DOHH2 (cell line): Measurements from ENCODE around the gene METTL24.

Experiments
- H3F3A ChIP-seq: fragments of 200-600 bp; sonication (generic), shearing (Covaris generic); 2 replicates; pipeline ENCODE4 v1.6.0; 2016; ENCODE audit warnings: antibody characterized with exemption, mild to moderate bottlenecking; ENCODE audit not compliant: control insufficient read depth, insufficient read depth
- H3K27ac ChIP-seq: fragments of 200-600 bp; sonication (generic); 2 replicates; pipeline ENCODE4 v1.5.1; 2014; ENCODE audit warnings: low read depth, mild to moderate bottlenecking, low read length, moderate library complexity
- H3K27me3 ChIP-seq: fragments of 200-600 bp; sonication (generic); 2 replicates; pipeline ENCODE4 v1.6.1; 2014; ENCODE audit warnings: mild to moderate bottlenecking, low read length, mixed read lengths; ENCODE audit not compliant: control insufficient read depth
- H3K36me3 ChIP-seq: fragments of 200-600 bp; sonication (generic); 2 replicates; pipeline ENCODE4 v1.6.1; 2014; ENCODE audit warnings: mild to moderate bottlenecking, low read length, moderate library complexity, mixed read lengths; ENCODE audit not compliant: control insufficient read depth
- H3K4me1 ChIP-seq: fragments of 200-600 bp; sonication (generic); 2 replicates; pipeline ENCODE4 v1.6.1; 2014; ENCODE audit warnings: mild to moderate bottlenecking, low read length, mixed read lengths; ENCODE audit not compliant: control insufficient read depth
- H3K4me2 ChIP-seq: fragments of 200-600 bp; sonication (generic); 2 replicates; pipeline ENCODE4 v1.6.0; 2014; ENCODE audit warnings: mild to moderate bottlenecking, low read length, moderate library complexity
- H3K4me3 ChIP-seq: fragments of 200-600 bp; sonication (generic); 2 replicates; pipeline ENCODE4 v1.5.1; 2014; ENCODE audit warnings: mild to moderate bottlenecking, low read length, mixed read lengths
- H3K79me2 ChIP-seq: fragments of 200-600 bp; sonication (generic); 2 replicates; pipeline ENCODE4 v1.6.1; 2014; ENCODE audit warnings: mild to moderate bottlenecking, low read length, mixed read lengths; ENCODE audit not compliant: control insufficient read depth
- H3K9me2 ChIP-seq: fragments of 200-600 bp; sonication (generic); replicated peaks from 2 replicates; pipeline ENCODE4 v1.6.1; 2014; ENCODE audit warnings: mild to moderate bottlenecking, low read length, mixed read lengths; ENCODE audit not compliant: control insufficient read depth
- H3K9me3 ChIP-seq: fragments of 200-600 bp; sonication (generic); 2 replicates; pipeline ENCODE4 v1.6.1; 2014; ENCODE audit warnings: antibody characterized with exemption, low read length, mixed read lengths; ENCODE audit not compliant: control insufficient read depth, insufficient read depth
- H4K20me1 ChIP-seq: fragments of 200-600 bp; sonication (generic); 2 replicates; pipeline ENCODE4 v1.6.0; 2014; ENCODE audit warnings: low read depth, mild to moderate bottlenecking, antibody characterized with exemption, low read length, moderate library complexity; ENCODE audit not compliant: control insufficient read depth, insufficient read depth
- EZH2phosphoT487 ChIP-seq: fragments of 200-600 bp; sonication (generic); IDR thresholded peaks from 2 replicates; pipeline ENCODE4 v1.6.1; 2017; ENCODE audit warnings: borderline replicate concordance, mild to moderate bottlenecking, antibody characterized with exemption, low read length, moderate library complexity, mixed read lengths
- TF ChIP-seq, protein P1 (sequence below): fragments of 200-600 bp; sonication (generic); IDR thresholded peaks from one replicate; pipeline ENCODE4 v1.5.1; 2014; ENCODE audit warnings: antibody characterized with exemption, mild to moderate bottlenecking, low read depth, low read length; ENCODE audit not compliant: poor library complexity, severe bottlenecking

The METTL24 gene

GRCh38 chr6:110359556-110359955, 1.4 kb upstream of the METTL24 start:
- Histone ChIP-seq H3K79me2 (no peaks in the 10 kb centered on the region), H3K9me2 (no peaks in the 10 kb centered on the region), H4K20me1 (no peaks in the 10 kb centered on the region), H3K27ac (no peak overlapping the region), H3K36me3 (no peaks in the 10 kb centered on the region), H3K9me3 (peaks cover 3% of the 10 kb centered on the region; the same call in 1 of the 2 replicates), H3K4me3 (no peak overlapping the region), H3K4me2 (no peak overlapping the region), H3K27me3 (0 out of 2 replicates have a peak, but pooled peaks cover 7% of the 10 kb centered on the region), H3F3A (no peaks in the 10 kb centered on the region), H3K4me1 (no peaks in the 10 kb centered on the region)
- no peak for TF ChIP-seq EZH2phosphoT487
- TF ChIP-seq, protein P1, sequence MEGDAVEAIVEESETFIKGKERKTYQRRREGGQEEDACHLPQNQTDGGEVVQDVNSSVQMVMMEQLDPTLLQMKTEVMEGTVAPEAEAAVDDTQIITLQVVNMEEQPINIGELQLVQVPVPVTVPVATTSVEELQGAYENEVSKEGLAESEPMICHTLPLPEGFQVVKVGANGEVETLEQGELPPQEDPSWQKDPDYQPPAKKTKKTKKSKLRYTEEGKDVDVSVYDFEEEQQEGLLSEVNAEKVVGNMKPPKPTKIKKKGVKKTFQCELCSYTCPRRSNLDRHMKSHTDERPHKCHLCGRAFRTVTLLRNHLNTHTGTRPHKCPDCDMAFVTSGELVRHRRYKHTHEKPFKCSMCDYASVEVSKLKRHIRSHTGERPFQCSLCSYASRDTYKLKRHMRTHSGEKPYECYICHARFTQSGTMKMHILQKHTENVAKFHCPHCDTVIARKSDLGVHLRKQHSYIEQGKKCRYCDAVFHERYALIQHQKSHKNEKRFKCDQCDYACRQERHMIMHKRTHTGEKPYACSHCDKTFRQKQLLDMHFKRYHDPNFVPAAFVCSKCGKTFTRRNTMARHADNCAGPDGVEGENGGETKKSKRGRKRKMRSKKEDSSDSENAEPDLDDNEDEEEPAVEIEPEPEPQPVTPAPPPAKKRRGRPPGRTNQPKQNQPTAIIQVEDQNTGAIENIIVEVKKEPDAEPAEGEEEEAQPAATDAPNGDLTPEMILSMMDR: no peak

DNA sequence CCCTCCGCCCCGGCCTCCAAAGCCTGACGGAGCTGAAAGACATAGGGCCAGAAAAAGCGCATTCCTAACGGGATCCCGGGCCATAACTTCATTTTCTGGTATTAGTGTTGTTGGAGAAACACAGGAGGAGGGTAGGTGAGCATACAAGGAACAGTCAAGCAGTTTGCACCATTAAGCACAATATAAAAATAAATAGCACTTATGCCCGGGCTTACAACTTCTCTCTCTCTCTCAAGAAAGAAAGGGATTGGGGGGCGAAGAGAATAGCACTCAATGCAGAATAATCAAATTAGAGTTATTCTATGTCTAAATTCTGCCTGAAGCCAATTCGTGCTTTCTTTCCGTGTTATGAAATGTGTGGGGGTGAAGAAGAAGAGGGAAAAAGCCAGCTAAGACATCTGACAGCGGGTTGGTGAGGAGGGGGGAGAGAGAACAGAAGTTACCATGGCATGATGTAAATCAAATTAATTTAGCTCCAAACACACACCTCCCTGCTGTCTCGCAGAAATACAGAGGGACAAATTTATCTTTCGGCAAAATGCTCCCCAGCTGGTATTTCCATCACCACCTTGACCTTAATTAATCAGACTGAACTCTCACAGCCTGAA, 508 bp upstream of the METTL24 start:
- H3K79me2 ChIP-seq: no peaks in the 10 kb centered on the region
- TF ChIP-seq EZH2phosphoT487: no peak
- TF ChIP-seq, protein P1: no peak
- no peaks in the 10 kb centered on the region for H3K4me1 ChIP-seq
- 0 out of 2 replicates have a peak, but pooled peaks cover 7% of the 10 kb centered on the region for H3K27me3 ChIP-seq
- H3F3A ChIP-seq: no peaks in the 10 kb centered on the region
- H4K20me1 ChIP-seq: no peaks in the 10 kb centered on the region
- H3K36me3 ChIP-seq: no peaks in the 10 kb centered on the region
- no peak overlapping the region for H3K4me2 ChIP-seq
- H3K4me3 ChIP-seq: no peak overlapping the region
- H3K27ac ChIP-seq: no peak overlapping the region
- no peaks in the 10 kb centered on the region for H3K9me2 ChIP-seq
- peaks cover 3% of the 10 kb centered on the region; the same call in 1 of the 2 replicates for H3K9me3 ChIP-seq

- H3K9me3 ChIP-seq: peaks cover 3% of the 10 kb centered on the region; the same call in 1 of the 2 replicates
- TF ChIP-seq EZH2phosphoT487: no peak
- TF ChIP-seq, protein P1: no peak
- H3K27ac ChIP-seq: no peak overlapping the region
- H3K36me3 ChIP-seq: no peaks in the 10 kb centered on the region
- no peaks in the 10 kb centered on the region for H3K79me2 ChIP-seq
- H3K9me2 ChIP-seq: no peaks in the 10 kb centered on the region
- H3K4me1 ChIP-seq: no peaks in the 10 kb centered on the region
- H3K27me3 ChIP-seq: 0 out of 2 replicates have a peak, but pooled peaks cover 4% of the 10 kb centered on the region
- H3K4me2 ChIP-seq: no peak overlapping the region
- no peak overlapping the region for H3K4me3 ChIP-seq
- no peaks in the 10 kb centered on the region for H3F3A ChIP-seq
- no peaks in the 10 kb centered on the region for H4K20me1 ChIP-seq
These were observed 868 bp downstream of the METTL24 start for GRCh38 chr6:110357298-110357663.
